ENCODE measurements around the gene PANX2. TPM values are rescaled to one million over a fixed set of nuclear protein-coding genes. Genes with fewer than 3 reads are reported as not detected.

PANX2 gene
- polyA plus RNA-seq, 1 experiment, result 1.4 TPM

- Histone ChIP-seq H3K4me3 (ENCODE audit: low read depth, low read length) (peak within 1 kb of the TSS; percentile 61), H3K36me3 (ENCODE audit: control insufficient read depth, insufficient read depth, low read length) (peaks cover 16% of the 10 kb centered on the region), H3K27me3 (ENCODE audit: control insufficient read depth, insufficient read depth, low read length) (no peaks in the 10 kb centered on the region)
- DNase-seq (ENCODE audit: low read depth), result no peak
- TF ChIP-seq, protein P1, sequence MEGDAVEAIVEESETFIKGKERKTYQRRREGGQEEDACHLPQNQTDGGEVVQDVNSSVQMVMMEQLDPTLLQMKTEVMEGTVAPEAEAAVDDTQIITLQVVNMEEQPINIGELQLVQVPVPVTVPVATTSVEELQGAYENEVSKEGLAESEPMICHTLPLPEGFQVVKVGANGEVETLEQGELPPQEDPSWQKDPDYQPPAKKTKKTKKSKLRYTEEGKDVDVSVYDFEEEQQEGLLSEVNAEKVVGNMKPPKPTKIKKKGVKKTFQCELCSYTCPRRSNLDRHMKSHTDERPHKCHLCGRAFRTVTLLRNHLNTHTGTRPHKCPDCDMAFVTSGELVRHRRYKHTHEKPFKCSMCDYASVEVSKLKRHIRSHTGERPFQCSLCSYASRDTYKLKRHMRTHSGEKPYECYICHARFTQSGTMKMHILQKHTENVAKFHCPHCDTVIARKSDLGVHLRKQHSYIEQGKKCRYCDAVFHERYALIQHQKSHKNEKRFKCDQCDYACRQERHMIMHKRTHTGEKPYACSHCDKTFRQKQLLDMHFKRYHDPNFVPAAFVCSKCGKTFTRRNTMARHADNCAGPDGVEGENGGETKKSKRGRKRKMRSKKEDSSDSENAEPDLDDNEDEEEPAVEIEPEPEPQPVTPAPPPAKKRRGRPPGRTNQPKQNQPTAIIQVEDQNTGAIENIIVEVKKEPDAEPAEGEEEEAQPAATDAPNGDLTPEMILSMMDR (IDR thresholded peaks at IDR 0.05; ENCODE audit: insufficient read depth, low read depth, low read length), result no peak
- CTCF ChIA-PET, result interaction anchor here (1.0 to 1.1 kb wide), 2 partner anchors 10 to 297 kb away, joined by 4 to 5 read pairs; no protein-coding TSS in a partner anchor
- POLR2A ChIA-PET, result no interaction called here
Measured at GRCh38 chr22:50200461-50201190, 30.1 kb downstream of the PANX2 start, which contains the start of gene SELENOO. Gene SELENOO (plus strand): TSS chr22:50201011. CDS start chr22:50201037, 26 bp downstream.

- Histone ChIP-seq H3K27me3 (ENCODE audit: control insufficient read depth, insufficient read depth, low read length) (no peaks in the 10 kb centered on the region), H3K36me3 (ENCODE audit: control insufficient read depth, insufficient read depth, low read length) (peaks cover 14% of the 10 kb centered on the region)
Measured at GRCh38 chr22:50201191-50202129, 30.9 kb downstream of the PANX2 start.

DNA sequence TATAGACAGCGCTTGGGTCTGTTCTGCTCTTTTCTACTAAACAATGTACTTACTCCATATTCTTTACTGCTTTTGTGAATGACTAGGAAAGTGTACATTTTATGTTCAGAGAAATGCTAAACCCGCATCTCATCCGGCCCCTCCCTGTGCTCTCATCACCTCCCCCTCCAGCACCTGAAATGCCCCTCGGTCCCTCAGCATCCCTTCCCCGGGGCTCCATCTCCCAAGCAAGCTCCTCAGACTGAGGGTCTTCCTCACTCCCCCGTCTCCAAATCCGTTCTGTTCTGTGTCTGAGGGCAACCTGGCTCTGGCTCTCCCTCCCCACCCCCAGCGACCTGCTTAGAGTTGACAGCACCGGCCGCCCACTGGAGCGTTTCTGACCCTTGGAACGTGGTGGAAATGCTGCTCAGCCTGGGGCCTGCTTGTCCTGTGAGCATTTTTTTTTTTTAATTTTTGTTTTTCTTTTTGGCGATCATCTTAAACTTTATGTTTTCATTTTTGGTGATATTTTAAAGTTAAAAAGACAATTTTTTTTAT, 31.7 kb downstream of the PANX2 start:
- TF ChIP-seq, protein P1 (IDR thresholded peaks at IDR 0.05; ENCODE audit: insufficient read depth, low read depth, low read length), result no peak
- H3K4me3 ChIP-seq (ENCODE audit: low read depth, low read length), result peak overlapping the region; percentile 61
- H3K36me3 ChIP-seq (ENCODE audit: control insufficient read depth, insufficient read depth, low read length), result peaks cover 12% of the 10 kb centered on the region
- DNase-seq (ENCODE audit: low read depth), result no peak
- CTCF ChIA-PET, result no interaction called here
- POLR2A ChIA-PET, result no interaction called here
- no peaks in the 10 kb centered on the region for H3K27me3 ChIP-seq (ENCODE audit: control insufficient read depth, insufficient read depth, low read length)

More at GRCh38 chr22:50201191-50202129, 30.9 kb downstream of the PANX2 start:
- TF ChIP-seq, protein P1 (IDR thresholded peaks at IDR 0.05; ENCODE audit: insufficient read depth, low read depth, low read length), result no peak
- peak overlapping the region; percentile 61 for H3K4me3 ChIP-seq (ENCODE audit: low read depth, low read length)
- ChIA-PET CTCF (interaction anchor here (1.0 to 1.1 kb wide), 2 partner anchors 9 to 297 kb away, joined by 4 to 5 read pairs; no protein-coding TSS in a partner anchor), POLR2A (no interaction called here)
- DNase-seq (ENCODE audit: low read depth), result no peak

DNA sequence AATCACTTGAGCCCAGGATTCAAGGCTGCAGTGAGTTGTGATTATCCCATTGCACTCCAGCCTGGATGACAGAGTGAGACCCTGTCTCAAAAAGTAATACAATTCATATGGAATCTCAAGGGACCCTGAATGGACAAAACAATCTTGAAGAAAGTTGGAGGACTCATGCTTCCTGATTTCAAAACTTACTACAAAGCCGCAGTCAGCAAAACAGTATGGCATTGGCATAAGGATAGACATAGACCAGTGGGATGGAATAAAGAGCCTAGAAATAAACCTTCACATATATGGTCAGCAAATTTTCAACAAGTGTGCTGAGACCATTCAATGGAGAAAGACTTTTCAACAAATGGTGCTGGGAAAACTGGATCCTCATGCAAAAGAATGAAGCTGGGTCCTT, 32.8 kb downstream of the PANX2 start:
- Histone ChIP-seq H3K27me3 (ENCODE audit: control insufficient read depth, insufficient read depth, low read length) (no peaks in the 10 kb centered on the region), H3K36me3 (ENCODE audit: control insufficient read depth, insufficient read depth, low read length) (peaks cover 12% of the 10 kb centered on the region), H3K4me3 (ENCODE audit: low read depth, low read length) (no peak overlapping the region)
- ChIA-PET POLR2A (no interaction called here), CTCF (interaction anchor here (1.3 kb wide), 1 partner anchor 13 kb away, joined by 3 read pairs; no protein-coding TSS in a partner anchor)
- TF ChIP-seq, protein P1 (IDR thresholded peaks at IDR 0.05; ENCODE audit: insufficient read depth, low read depth, low read length), result no peak
- no peak for DNase-seq (ENCODE audit: low read depth)
